Activated T-cell treated with anti-CD3 and anti-CD28 coated beads, Interleukin-2, amount 50 U/mL, for 72 hours (primary cell): Measurements from ENCODE around the gene C14orf180. TPM values are rescaled to one million over a fixed set of nuclear protein-coding genes. Genes with fewer than 3 reads are reported as not detected.
"Not testable (repeated sequence)": the region's sequence is repeated elsewhere in the genome, so short reads cannot be mapped to it uniquely, and the experiment has no call there.

ENCODE experiments used
- ATAC-seq, 2 donors: fragments of 150-1000 bp; cut with Tn5 transposase; replicated peaks in 1 of 2; 2 replicates each; pipeline ENCODE4 v1.10.0; 2021; ENCODE audit warnings: moderate library complexity in 2 of 2, mild to moderate bottlenecking in 1 of 2
- DNase-seq, 2 donors: peaks; one replicate each; pipeline ENCODE4 v3.0.0; 2021 to 2022; ENCODE audit warnings: mixed read lengths in 1 of 2
- H3K27ac Mint-ChIP-seq: one replicate; pipeline ENCODE4 v1.8.0; 2022; ENCODE audit warnings: mild to moderate bottlenecking, moderate library complexity, mixed read lengths
- H3K27me3 Mint-ChIP-seq: one replicate; pipeline ENCODE4 v1.8.0; 2022; ENCODE audit warnings: low read depth, mixed read lengths
- H3K36me3 Mint-ChIP-seq, 2 donors: one replicate each; pipeline ENCODE4 v1.8.0; 2022; ENCODE audit warnings: mixed read lengths in 2 of 2, mild to moderate bottlenecking in 1 of 2; ENCODE audit not compliant: insufficient read depth in 2 of 2
- H3K4me1 Mint-ChIP-seq: one replicate; pipeline ENCODE4 v1.8.0; 2022; ENCODE audit warnings: low read depth, mixed read lengths
- H3K4me3 Mint-ChIP-seq, 2 donors: one replicate each; pipeline ENCODE4 v1.8.0; 2022; ENCODE audit warnings: mild to moderate bottlenecking in 2 of 2, mixed read lengths in 2 of 2, moderate library complexity in 2 of 2
- H3K9me3 Mint-ChIP-seq, 2 donors: one replicate each; pipeline ENCODE4 v1.8.0; 2022; ENCODE audit warnings: mixed read lengths in 2 of 2
- total RNA-seq, 2 donors: library from RNA; stranded (reverse); gene quantifications; one replicate each; pipeline ENCODE4 v1.2.3, GENCODE V29; 2022

Gene C14orf180
- total RNA-seq, 2 donors from 2014 or later: not detected

- Mint-ChIP-seq H3K36me3 (peaks cover 3 to 6% of the 10 kb centered on the region in 2 donors), H3K27ac (no peak overlapping the region), H3K27me3 (no peaks in the 10 kb centered on the region), H3K9me3 (peaks cover 0 to 4% of the 10 kb centered on the region in 2 donors), H3K4me1 (no peaks in the 10 kb centered on the region), H3K4me3 (no peak overlapping the region)
- DNase-seq (no peak), ATAC-seq (no peak)
Observed at GRCh38 chr14:104633276-104634137, 53.9 kb downstream of the C14orf180 start.

GRCh38 chr14:104634138-104634760 is 54.7 kb downstream of the C14orf180 start:
- H3K27ac Mint-ChIP-seq: no peak overlapping the region
- no peaks in the 10 kb centered on the region for H3K4me1 Mint-ChIP-seq
- no peak for DNase-seq
- H3K9me3 Mint-ChIP-seq: no peaks in the 10 kb centered on the region
- H3K27me3 Mint-ChIP-seq: no peaks in the 10 kb centered on the region
- H3K4me3 Mint-ChIP-seq: no peak overlapping the region
- no peak for ATAC-seq
- peaks cover 0 to 2% of the 10 kb centered on the region in 2 donors for H3K36me3 Mint-ChIP-seq

GRCh38 chr14:104634886-104635570 is 55.5 kb downstream of the C14orf180 start:
- H3K4me1 Mint-ChIP-seq: no peaks in the 10 kb centered on the region
- H3K4me3 Mint-ChIP-seq: no peak overlapping the region
- ATAC-seq (no peak), DNase-seq (no peak)
- no peaks in the 10 kb centered on the region for H3K36me3 Mint-ChIP-seq
- no peak overlapping the region for H3K27ac Mint-ChIP-seq
- no peaks in the 10 kb centered on the region for H3K9me3 Mint-ChIP-seq
- no peaks in the 10 kb centered on the region for H3K27me3 Mint-ChIP-seq

- H3K27me3 Mint-ChIP-seq: no peaks in the 10 kb centered on the region
- no peaks in the 10 kb centered on the region for H3K36me3 Mint-ChIP-seq
- H3K27ac Mint-ChIP-seq: no peak overlapping the region
- no peak overlapping the region for H3K4me3 Mint-ChIP-seq
- ATAC-seq: no peak
- H3K4me1 Mint-ChIP-seq: no peaks in the 10 kb centered on the region
- DNase-seq: no peak
- no peaks in the 10 kb centered on the region for H3K9me3 Mint-ChIP-seq
Observed at GRCh38 chr14:104635717-104636116, 56.2 kb downstream of the C14orf180 start.

GRCh38 chr14:104636131-104636530 is 56.6 kb downstream of the C14orf180 start:
- Mint-ChIP-seq H3K4me1 (no peaks in the 10 kb centered on the region), H3K27me3 (no peaks in the 10 kb centered on the region), H3K27ac (no peak overlapping the region), H3K4me3 (no peak overlapping the region), H3K9me3 (no peaks in the 10 kb centered on the region), H3K36me3 (no peaks in the 10 kb centered on the region)
- ATAC-seq (no peak), DNase-seq (no peak)

GRCh38 chr14:104636846-104637545 is 57.4 kb downstream of the C14orf180 start:
- not testable (repeated sequence) for DNase-seq, H3K4me3 Mint-ChIP-seq, H3K27me3 Mint-ChIP-seq, H3K9me3 Mint-ChIP-seq, ATAC-seq, H3K36me3 Mint-ChIP-seq, H3K4me1 Mint-ChIP-seq, H3K27ac Mint-ChIP-seq

GRCh38 chr14:104637546-104638003 is 58.0 kb downstream of the C14orf180 start:
- Mint-ChIP-seq H3K27me3 (no peaks in the 10 kb centered on the region), H3K27ac (no peak overlapping the region), H3K4me3 (no peak overlapping the region), H3K9me3 (no peaks in the 10 kb centered on the region), H3K4me1 (no peaks in the 10 kb centered on the region), H3K36me3 (no peaks in the 10 kb centered on the region)
- no peak for DNase-seq
- ATAC-seq: no peak

- Mint-ChIP-seq H3K9me3 (no peaks in the 10 kb centered on the region), H3K4me3 (no peak overlapping the region), H3K4me1 (no peaks in the 10 kb centered on the region), H3K27me3 (no peaks in the 10 kb centered on the region), H3K27ac (no peak overlapping the region), H3K36me3 (no peaks in the 10 kb centered on the region)
- ATAC-seq (no peak), DNase-seq (no peak)
Observed at GRCh38 chr14:104638190-104638589, 58.6 kb downstream of the C14orf180 start.

GRCh38 chr14:104638927-104639450 is 59.4 kb downstream of the C14orf180 start:
- H3K27ac Mint-ChIP-seq: no peak overlapping the region
- H3K4me3 Mint-ChIP-seq: no peak overlapping the region
- no peak for ATAC-seq

GRCh38 chr14:104639471-104639870 is 59.9 kb downstream of the C14orf180 start:
- H3K36me3 Mint-ChIP-seq: no peaks in the 10 kb centered on the region
- DNase-seq (no peak), ATAC-seq (no peak)
- no peak overlapping the region for H3K27ac Mint-ChIP-seq
- H3K4me3 Mint-ChIP-seq: no peak overlapping the region
- no peaks in the 10 kb centered on the region for H3K4me1 Mint-ChIP-seq
- peaks cover 5% of the 10 kb centered on the region for H3K27me3 Mint-ChIP-seq
- H3K9me3 Mint-ChIP-seq: no peaks in the 10 kb centered on the region

More at GRCh38 chr14:104638927-104639450, 59.4 kb downstream of the C14orf180 start:
- Mint-ChIP-seq H3K4me1 (no peaks in the 10 kb centered on the region), H3K27me3 (peaks cover 3% of the 10 kb centered on the region), H3K9me3 (no peaks in the 10 kb centered on the region), H3K36me3 (no peaks in the 10 kb centered on the region)
- no peak for DNase-seq
